DMS114 treated with DMSO at 0.1 percent for 48 hours (cell line): ENCODE data around the gene ACER1.

ENCODE experiments used
- DNase-seq: peaks from one replicate; lab custom pipeline; 2025; ENCODE audit not compliant: unreplicated experiment; lab: John Stamatoyannopoulos, UW

Gene ACER1

DNA sequence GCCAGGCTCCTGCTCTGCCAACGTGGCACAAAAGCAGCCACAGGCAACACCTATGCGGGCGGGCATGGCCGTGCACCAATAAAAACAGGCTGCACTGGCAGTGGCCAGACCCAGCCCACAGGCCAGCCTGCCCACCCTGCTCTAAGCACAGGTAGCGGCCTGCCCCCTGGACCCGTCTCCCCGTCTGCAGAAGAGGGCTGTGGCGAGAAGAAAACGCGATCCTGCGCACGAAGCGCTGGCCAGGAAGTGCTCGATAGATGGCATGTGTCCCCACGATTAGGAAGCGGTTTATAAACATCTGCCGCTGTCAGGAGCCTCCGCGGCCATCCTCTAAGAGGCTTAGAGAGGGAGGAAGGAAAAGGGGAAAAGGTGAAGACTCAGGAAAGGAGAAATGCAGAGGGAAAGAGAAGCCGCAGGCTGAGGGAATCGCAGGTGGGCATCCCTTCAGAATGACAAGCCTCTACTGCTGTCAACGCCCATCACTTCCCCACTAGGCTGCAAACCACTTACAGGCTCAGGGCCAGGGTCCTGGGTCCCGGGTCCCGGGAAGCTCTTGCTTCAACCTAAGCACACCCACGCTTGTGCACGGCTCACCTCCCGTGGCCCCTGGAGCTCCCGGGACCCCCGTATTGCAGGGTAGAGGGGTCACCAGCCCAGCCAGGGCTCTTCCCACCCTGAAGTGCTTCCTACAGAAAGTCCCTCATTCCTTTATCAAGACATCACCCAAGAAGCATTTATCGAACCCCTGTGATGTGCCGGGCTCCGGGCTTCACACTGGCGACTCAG lies 64.1 kb downstream of the ACER1 start:
- no peak for DNase-seq

- no peak for DNase-seq
These were observed 65.0 kb downstream of the ACER1 start for GRCh38 chr19:6268382-6268771.

- DNase-seq: no peak
These were observed 65.6 kb downstream of the ACER1 start for GRCh38 chr19:6267552-6268381.

DNA sequence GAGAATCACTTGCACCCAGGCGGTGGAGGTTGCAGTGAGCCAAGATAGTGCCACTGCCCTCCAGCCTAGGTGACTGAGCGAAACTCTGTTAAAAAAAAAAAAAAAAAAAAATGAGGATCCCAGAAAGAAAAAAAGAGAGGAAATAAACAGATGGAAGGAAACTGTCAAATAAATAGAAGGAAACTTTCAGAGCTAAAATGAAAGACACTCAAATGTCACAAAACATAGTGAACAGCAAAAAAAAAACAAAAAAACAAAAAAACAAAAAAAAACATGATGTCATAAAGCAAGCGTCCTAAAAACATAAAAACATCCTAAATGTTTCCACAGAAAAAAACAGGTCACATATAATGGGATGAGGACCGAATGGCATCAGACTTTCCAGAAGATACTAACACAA lies 68.6 kb downstream of the ACER1 start:
- no peak for DNase-seq

GRCh38 chr19:6263735-6264444 lies 69.5 kb downstream of the ACER1 start:
- DNase-seq: no peak

DNA sequence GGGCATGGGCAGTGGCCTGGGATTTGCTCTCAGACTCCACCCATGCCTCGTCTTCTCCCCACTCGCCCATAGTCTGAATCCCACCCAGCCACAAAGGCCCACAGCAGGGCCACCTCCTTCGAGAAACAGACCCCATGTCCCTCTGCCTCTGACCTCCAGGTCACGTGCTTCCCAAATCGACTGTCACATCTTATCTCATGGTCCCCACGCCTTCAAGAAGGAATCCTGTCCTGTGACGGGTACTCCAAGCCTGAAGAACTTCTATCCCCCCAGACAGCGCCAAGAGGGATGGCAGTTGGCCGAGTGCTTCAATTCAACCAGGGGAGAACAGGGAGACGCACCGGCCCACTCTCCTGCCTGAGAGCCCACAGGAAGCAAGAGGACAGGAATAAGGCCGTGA lies 70.1 kb downstream of the ACER1 start:
- no peak for DNase-seq

- DNase-seq: no peak
These were observed 70.9 kb downstream of the ACER1 start for GRCh38 chr19:6262519-6262918.

- DNase-seq: no peak
These were observed 71.5 kb downstream of the ACER1 start for GRCh38 chr19:6261883-6262282.

- no peak for DNase-seq
These were observed 72.3 kb downstream of the ACER1 start for GRCh38 chr19:6260912-6261650.

DNA sequence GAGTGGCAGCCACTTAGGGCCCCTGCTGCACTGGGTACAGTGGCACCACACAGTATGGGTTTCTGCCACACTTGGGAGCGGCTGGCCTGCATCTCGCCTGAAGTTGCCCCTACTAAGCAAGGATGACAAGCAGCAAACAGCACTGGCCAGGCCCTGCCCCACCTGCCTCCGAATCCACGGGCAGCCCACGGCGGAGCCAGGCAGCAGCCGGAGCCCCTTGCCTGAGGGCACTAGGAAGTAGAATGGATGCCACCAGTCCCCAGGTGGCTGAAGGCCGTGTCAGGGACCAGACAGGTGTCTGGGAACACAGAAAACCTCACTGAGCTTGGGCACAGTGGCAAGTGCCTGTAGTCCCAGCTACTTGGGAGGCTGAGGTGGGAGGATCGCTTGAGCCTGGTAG lies 73.0 kb downstream of the ACER1 start:
- no peak for DNase-seq

- no peak for DNase-seq
These were observed 74.0 kb downstream of the ACER1 start for GRCh38 chr19:6259312-6259861.

GRCh38 chr19:6258812-6259311 lies 74.5 kb downstream of the ACER1 start:
- DNase-seq: no peak
